Keratinocyte (primary cell): ENCODE results near the gene C8B. TPM values are rescaled to one million over a fixed set of nuclear protein-coding genes. Genes with fewer than 3 reads are reported as not detected.

Experiments used
- DNase-seq: peaks from one replicate; pipeline ENCODE4 v3.0.0-alpha.2; 2011; ENCODE audit warnings: low read depth, missing footprints, low spot score
- FAIRE-seq: peaks from 2 replicates; lab custom pipeline; 2011; peaks lifted over from hg19 to GRCh38; lab: Jason Lieb, UNC
- H2AFZ ChIP-seq: 2 replicates; pipeline ENCODE4 v1.6.0; 2012; ENCODE audit warnings: low read length, control low read depth, inconsistent platforms; ENCODE audit not compliant: control insufficient read depth
- H3K27ac ChIP-seq: 2 replicates; pipeline ENCODE4 v1.5.1; 2011; ENCODE audit warnings: low read length; ENCODE audit not compliant: control insufficient read depth, insufficient read depth
- H3K27me3 ChIP-seq: 3 replicates; pipeline ENCODE4 v1.6.0; 2011; ENCODE audit warnings: low read length; ENCODE audit not compliant: control insufficient read depth, insufficient read depth; ENCODE audit errors: extremely low read depth
- H3K36me3 ChIP-seq, 2 experiments: 2 replicates in 1 of 2; 3 replicates in 1 of 2; pipeline ENCODE4 v1.5.1; 2011; ENCODE audit warnings: low read length in 2 of 2, mild to moderate bottlenecking in 1 of 2; ENCODE audit not compliant: control insufficient read depth in 2 of 2, insufficient read depth in 2 of 2; ENCODE audit errors: extremely low read depth in 1 of 2
- H3K4me1 ChIP-seq: 3 replicates; pipeline ENCODE4 v1.5.1; 2011; ENCODE audit warnings: low read length; ENCODE audit not compliant: control insufficient read depth, insufficient read depth; ENCODE audit errors: extremely low read depth
- H3K4me2 ChIP-seq: 3 replicates; pipeline ENCODE4 v1.6.0; 2011; ENCODE audit warnings: low read depth, low read length; ENCODE audit not compliant: control insufficient read depth, insufficient read depth; ENCODE audit errors: extremely low read depth
- H3K4me3 ChIP-seq, 3 experiments: fragments of 200-600 bp in 1 of 3; sonication (generic) in 1 of 3; 2 replicates in 2 of 3; 3 replicates in 1 of 3; pipeline ENCODE4 v1.5.1; 2011 to 2016; ENCODE audit warnings: low read length in 3 of 3, mild to moderate bottlenecking in 3 of 3, control low read depth in 2 of 3, inconsistent platforms in 1 of 3, low read depth in 1 of 3, mixed read lengths in 1 of 3, mixed run types in 1 of 3, moderate library complexity in 1 of 3; ENCODE audit not compliant: control insufficient read depth in 2 of 3, insufficient read depth in 2 of 3; ENCODE audit errors: extremely low read depth in 1 of 3
- H3K79me2 ChIP-seq: 2 replicates; pipeline ENCODE4 v1.6.0; 2012; ENCODE audit warnings: low read length; ENCODE audit not compliant: control insufficient read depth, insufficient read depth
- H3K9ac ChIP-seq: 3 replicates; pipeline ENCODE4 v1.6.0; 2011; ENCODE audit warnings: low read length; ENCODE audit not compliant: control insufficient read depth, insufficient read depth; ENCODE audit errors: extremely low read depth
- H3K9me1 ChIP-seq: 3 replicates; pipeline ENCODE4 v1.6.0; 2011; ENCODE audit warnings: low read length; ENCODE audit not compliant: control insufficient read depth, insufficient read depth; ENCODE audit errors: extremely low read depth
- H3K9me3 ChIP-seq: 2 replicates; pipeline ENCODE4 v1.5.1; 2012; ENCODE audit warnings: low read depth, low read length; ENCODE audit not compliant: control insufficient read depth
- H4K20me1 ChIP-seq: 3 replicates; pipeline ENCODE4 v1.6.0; 2011; ENCODE audit warnings: low read length; ENCODE audit not compliant: control insufficient read depth, insufficient read depth; ENCODE audit errors: extremely low read depth
- EZH2 ChIP-seq: IDR thresholded peaks from one replicate; pipeline ENCODE4 v1.6.1; 2012; ENCODE audit warnings: inconsistent platforms, mild to moderate bottlenecking, low read length, moderate library complexity
- dilution Hi-C: fragments of 300-500 bp; cut with MboI; formaldehyde crosslinking; loops from one replicate; pipeline ENCODE4 v1.7.0; 2020; ENCODE audit warnings: low sequenced_read_pairs; ENCODE audit not compliant: extremely low pct_ligation_motif_present
- polyA plus RNA-seq, 5 experiments: library from polyadenylated mRNA; depleted of rRNA in 3 of 5; stranded (reverse) in 3 of 5; stranded (forward) in 1 of 5; unstranded in 1 of 5; fragments of >200 nt; gene quantifications; 1 replicate in 1 of 5; 2 replicates in 3 of 5; 3 replicates in 1 of 5; pipeline versions ENCODE4 v1.2.1 to v1.2.3, GENCODE V29; 2011 to 2012; ENCODE audit warnings: missing spikeins in 2 of 5, low read depth in 1 of 5, low replicate concordance in 1 of 5
- TF ChIP-seq, protein P1 (sequence below), 3 experiments: IDR thresholded peaks in 1 of 3; conservative IDR thresholded peaks in 1 of 3; optimal IDR thresholded peaks in 1 of 3; 2 replicates in 2 of 3; 3 replicates in 1 of 3; pipeline versions ENCODE3 to v1.5.1; 2011; ENCODE audit warnings: low read length in 3 of 3, mild to moderate bottlenecking in 3 of 3, moderate library complexity in 2 of 3, control low read depth in 1 of 3, inconsistent platforms in 1 of 3; ENCODE audit not compliant: insufficient read depth in 2 of 3; ENCODE audit errors: extremely low read depth in 1 of 3

C8B gene
- polyA plus RNA-seq, 1 donor (not counting 4 experiments of a cell fraction or from before 2014, with no cell fraction given) = 0.04 TPM

DNA sequence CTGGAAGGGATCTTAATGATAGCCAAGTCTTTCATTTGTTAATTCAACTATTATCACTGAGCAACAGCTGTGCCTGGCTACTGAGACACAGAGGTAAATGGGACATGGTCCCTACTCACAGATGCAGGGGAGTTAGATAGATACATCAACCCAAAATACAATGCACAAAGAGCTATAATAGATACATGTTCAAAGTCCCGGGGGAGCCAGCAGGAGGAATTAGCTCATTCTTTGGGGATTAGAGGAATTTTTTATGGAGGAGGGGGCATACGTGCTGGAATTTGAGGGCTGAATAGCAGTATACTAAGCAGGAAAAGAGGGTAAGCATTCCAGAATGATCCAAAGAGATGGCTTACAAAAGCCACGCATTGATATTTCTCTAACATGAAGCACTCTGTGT is 34.6 kb downstream of the C8B start:
- Histone ChIP-seq H3K27me3 (no peaks in the 10 kb centered on the region), H3K9me3 (no peaks in the 10 kb centered on the region), H4K20me1 (no peaks in the 10 kb centered on the region), H3K79me2 (no peaks in the 10 kb centered on the region), H3K9ac (no peak overlapping the region), H2AFZ (no peak overlapping the region), H3K9me1 (no peaks in the 10 kb centered on the region), H3K4me1 (no peaks in the 10 kb centered on the region), H3K4me3 (no peak overlapping the region), H3K36me3 (no peaks in the 10 kb centered on the region), H3K4me2 (no peak overlapping the region), H3K27ac (no peak overlapping the region)
- DNase-seq = no peak
- no peak for FAIRE-seq
- TF ChIP-seq EZH2 = no peak
- TF ChIP-seq, protein P1, sequence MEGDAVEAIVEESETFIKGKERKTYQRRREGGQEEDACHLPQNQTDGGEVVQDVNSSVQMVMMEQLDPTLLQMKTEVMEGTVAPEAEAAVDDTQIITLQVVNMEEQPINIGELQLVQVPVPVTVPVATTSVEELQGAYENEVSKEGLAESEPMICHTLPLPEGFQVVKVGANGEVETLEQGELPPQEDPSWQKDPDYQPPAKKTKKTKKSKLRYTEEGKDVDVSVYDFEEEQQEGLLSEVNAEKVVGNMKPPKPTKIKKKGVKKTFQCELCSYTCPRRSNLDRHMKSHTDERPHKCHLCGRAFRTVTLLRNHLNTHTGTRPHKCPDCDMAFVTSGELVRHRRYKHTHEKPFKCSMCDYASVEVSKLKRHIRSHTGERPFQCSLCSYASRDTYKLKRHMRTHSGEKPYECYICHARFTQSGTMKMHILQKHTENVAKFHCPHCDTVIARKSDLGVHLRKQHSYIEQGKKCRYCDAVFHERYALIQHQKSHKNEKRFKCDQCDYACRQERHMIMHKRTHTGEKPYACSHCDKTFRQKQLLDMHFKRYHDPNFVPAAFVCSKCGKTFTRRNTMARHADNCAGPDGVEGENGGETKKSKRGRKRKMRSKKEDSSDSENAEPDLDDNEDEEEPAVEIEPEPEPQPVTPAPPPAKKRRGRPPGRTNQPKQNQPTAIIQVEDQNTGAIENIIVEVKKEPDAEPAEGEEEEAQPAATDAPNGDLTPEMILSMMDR (optimal IDR thresholded peaks at IDR 0.05 in 1 of 3, IDR thresholded peaks at IDR 0.05 in 1 of 3, conservative IDR thresholded peaks at IDR 0.05 in 1 of 3; ENCODE audit: extremely low read depth in 1 of 3, insufficient read depth in 2 of 3, low read length in 3 of 3) = no peak
- dilution Hi-C loops = no loop called here

DNA sequence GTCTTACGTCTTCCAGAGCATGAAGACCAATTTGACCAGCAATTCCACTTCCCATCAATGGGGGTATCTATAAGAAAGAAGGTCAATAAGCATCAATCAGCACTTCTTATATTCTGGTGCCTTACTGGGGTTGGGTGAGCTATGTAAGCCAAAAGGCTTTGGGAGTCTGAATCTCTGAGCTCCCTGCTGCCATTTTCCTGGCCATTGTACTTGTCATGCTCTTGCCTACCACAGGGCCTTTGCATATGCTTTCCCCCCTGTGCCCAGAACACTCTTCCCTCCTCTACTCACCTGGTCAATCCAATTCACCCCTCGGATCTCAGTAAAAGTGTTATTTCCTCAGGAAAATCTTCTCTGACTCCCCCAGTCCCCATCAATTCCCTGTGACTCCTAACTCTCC is 36.3 kb downstream of the C8B start:
- no peak for FAIRE-seq
- Histone ChIP-seq H3K9ac (no peak overlapping the region), H3K9me1 (no peaks in the 10 kb centered on the region), H3K4me3 (no peak overlapping the region), H3K9me3 (no peaks in the 10 kb centered on the region), H3K79me2 (no peaks in the 10 kb centered on the region), H4K20me1 (no peaks in the 10 kb centered on the region), H3K36me3 (no peaks in the 10 kb centered on the region), H2AFZ (no peak overlapping the region), H3K4me1 (no peaks in the 10 kb centered on the region), H3K27me3 (no peaks in the 10 kb centered on the region), H3K27ac (no peak overlapping the region), H3K4me2 (no peak overlapping the region)
- dilution Hi-C loops = no loop called here
- DNase-seq = no peak
- TF ChIP-seq, protein P1 (optimal IDR thresholded peaks at IDR 0.05 in 1 of 3, IDR thresholded peaks at IDR 0.05 in 1 of 3, conservative IDR thresholded peaks at IDR 0.05 in 1 of 3; ENCODE audit: extremely low read depth in 1 of 3, insufficient read depth in 2 of 3, low read length in 3 of 3) = no peak
- no peak for TF ChIP-seq EZH2
